Effector CD4-positive, alpha-beta T cell (primary cell): ENCODE measurements around the gene CHRNB2.
A peak's percentile ranks its signal among the peaks of the same experiment; 100 is the strongest.

ENCODE experiments used
- DNase-seq: peaks from one replicate; pipeline ENCODE4 v3.0.0-alpha.2; 2020

Gene CHRNB2

GRCh38 chr1:154581766-154582165, 14.2 kb downstream of the CHRNB2 start:
- no peak for DNase-seq

GRCh38 chr1:154582885-154583284, 15.3 kb downstream of the CHRNB2 start:
- DNase-seq, result no peak

- no peak for DNase-seq
Observed at GRCh38 chr1:154583773-154584172, 16.2 kb downstream of the CHRNB2 start.

GRCh38 chr1:154584267-154584994, 16.9 kb downstream of the CHRNB2 start:
- DNase-seq, result no peak

GRCh38 chr1:154586231-154586630, 18.7 kb downstream of the CHRNB2 start:
- no peak for DNase-seq

GRCh38 chr1:154586641-154587040, 19.1 kb downstream of the CHRNB2 start:
- DNase-seq, result no peak

GRCh38 chr1:154589780-154590179, 22.2 kb downstream of the CHRNB2 start:
- DNase-seq, result no peak

- no peak for DNase-seq
Observed at GRCh38 chr1:154590756-154591155, 23.2 kb downstream of the CHRNB2 start.

- DNase-seq, result no peak
Observed at GRCh38 chr1:154591206-154591605, 23.6 kb downstream of the CHRNB2 start.

GRCh38 chr1:154593390-154593789, 25.8 kb downstream of the CHRNB2 start:
- DNase-seq, result no peak

- DNase-seq, result no peak
Observed at GRCh38 chr1:154594811-154595210, 27.2 kb downstream of the CHRNB2 start.

- DNase-seq, result no peak
Observed at GRCh38 chr1:154595621-154596020, 28.0 kb downstream of the CHRNB2 start.

- DNase-seq, result no peak
Observed at GRCh38 chr1:154598871-154599635, 31.5 kb downstream of the CHRNB2 start.

GRCh38 chr1:154599658-154600057, 32.1 kb downstream of the CHRNB2 start:
- DNase-seq, result no peak

- no peak for DNase-seq
Observed at GRCh38 chr1:154603317-154603716, 35.7 kb downstream of the CHRNB2 start.

- DNase-seq, result no peak
Observed at GRCh38 chr1:154605534-154605933, 38.0 kb downstream of the CHRNB2 start.

GRCh38 chr1:154607106-154607608, 39.6 kb downstream of the CHRNB2 start:
- DNase-seq, result no peak

- DNase-seq, result peak; percentile 86
Observed at GRCh38 chr1:154607609-154608396, 40.2 kb downstream of the CHRNB2 start, which contains the start of gene ADAR. Gene ADAR (minus strand): TSS chr1:154608186. CDS start chr1:154608006, 180 bp downstream.

- DNase-seq, result peak; percentile 14
Observed at GRCh38 chr1:154608397-154609270, 41.1 kb downstream of the CHRNB2 start.

- DNase-seq, result peak; percentile 42
Observed at GRCh38 chr1:154609398-154610380, 42.1 kb downstream of the CHRNB2 start.
